Fibroblast of skin of abdomen (primary cell): ENCODE data around the gene LRIG1. TPM values are rescaled to one million over a fixed set of nuclear protein-coding genes. Genes with fewer than 3 reads are reported as not detected.

ENCODE experiments used
- DNase-seq: peaks from one replicate; pipeline ENCODE4 v3.0.0-alpha.2; 2013
- polyA plus RNA-seq, 2 experiments: library from polyadenylated mRNA; unstranded; fragments of 120-200 nt; gene quantifications; one replicate each; pipeline ENCODE4 v1.2.1, GENCODE V29; 2013; ENCODE audit not compliant: insufficient read length in 2 of 2

The LRIG1 gene
- polyA plus RNA-seq (2013, experiment 1 of 2; ENCODE audit: insufficient read length) = 26.4 TPM
- 25.0 TPM for polyA plus RNA-seq (2013, experiment 2 of 2; ENCODE audit: insufficient read length)

GRCh38 chr3:66500576-66501482 lies at the start of gene LRIG1:
TSS of gene LRIG1 (minus strand) at chr3:66501022. CDS start at chr3:66500407, 615 bp downstream.
- DNase-seq = peak; percentile 99

- no peak for DNase-seq
Measured at GRCh38 chr3:66544619-66545429, 44.0 kb upstream of the LRIG1 start.

GRCh38 chr3:66542153-66542552 lies 41.3 kb upstream of the LRIG1 start:
- DNase-seq = no peak

GRCh38 chr3:66539466-66539989 lies 38.7 kb upstream of the LRIG1 start:
- no peak for DNase-seq

GRCh38 chr3:66538390-66538789 lies 37.6 kb upstream of the LRIG1 start:
- no peak for DNase-seq

- no peak for DNase-seq
Measured at GRCh38 chr3:66537735-66538134, 36.9 kb upstream of the LRIG1 start.

- DNase-seq = no peak
Measured at GRCh38 chr3:66536791-66537190, 36.0 kb upstream of the LRIG1 start.

GRCh38 chr3:66534304-66534845 lies 33.6 kb upstream of the LRIG1 start:
- DNase-seq = no peak

- no peak for DNase-seq
Measured at GRCh38 chr3:66532613-66533012, 31.8 kb upstream of the LRIG1 start.

- DNase-seq = no peak
Measured at GRCh38 chr3:66532160-66532587, 31.4 kb upstream of the LRIG1 start.

GRCh38 chr3:66531256-66531655 lies 30.4 kb upstream of the LRIG1 start:
- no peak for DNase-seq

- DNase-seq = no peak
Measured at GRCh38 chr3:66527246-66527645, 26.4 kb upstream of the LRIG1 start.

GRCh38 chr3:66525771-66526170 lies 24.9 kb upstream of the LRIG1 start:
- no peak for DNase-seq

GRCh38 chr3:66520724-66521123 lies 19.9 kb upstream of the LRIG1 start:
- peak; percentile 43 for DNase-seq

GRCh38 chr3:66518644-66519043 lies 17.8 kb upstream of the LRIG1 start:
- no peak for DNase-seq

- DNase-seq = no peak
Measured at GRCh38 chr3:66518126-66518525, 17.3 kb upstream of the LRIG1 start.

- no peak for DNase-seq
Measured at GRCh38 chr3:66517241-66517640, 16.4 kb upstream of the LRIG1 start.

- DNase-seq = no peak
Measured at GRCh38 chr3:66508461-66508860, 7.6 kb upstream of the LRIG1 start.

GRCh38 chr3:66507423-66508260 lies 6.8 kb upstream of the LRIG1 start:
- peak; percentile 42 for DNase-seq

- no peak for DNase-seq
Measured at GRCh38 chr3:66506154-66506553, 5.3 kb upstream of the LRIG1 start.

GRCh38 chr3:66504850-66505641 lies 4.2 kb upstream of the LRIG1 start:
- DNase-seq = no peak
